WTC11 (cell line): ENCODE data around the gene AFG3L2. TPM values are rescaled to one million over a fixed set of nuclear protein-coding genes. Genes with fewer than 3 reads are reported as not detected.

Experiments used
- ATAC-seq: fragments of 200-7000 bp; cut with Tn5 transposase; 2 replicates; pipeline ENCODE4 v1.10.0; 2021; ENCODE audit warnings: mild to moderate bottlenecking, moderate library complexity
- CTCF ChIA-PET: fragments of 300-600 bp; sonication (Branson Sonifier 250); formaldehyde crosslinking; loops from one replicate; lab custom pipeline; 2021; ENCODE audit warnings: antibody characterized with exemption; lab: Charles Lee
- POLR2A ChIA-PET: fragments of 350-600 bp; sonication (Branson Sonifier 250); formaldehyde crosslinking; loops from one replicate; lab custom pipeline; 2021; ENCODE audit warnings: antibody characterized with exemption; lab: Charles Lee
- DNase-seq: peaks from one replicate; pipeline ENCODE4 v3.0.0; 2021; ENCODE audit warnings: low spot score
- H3K27ac Mint-ChIP-seq: 2 replicates; pipeline ENCODE4 v1.8.0; 2021; ENCODE audit warnings: mixed read lengths
- H3K27me3 Mint-ChIP-seq: 2 replicates; pipeline ENCODE4 v1.8.0; 2021; ENCODE audit warnings: low read depth, mild to moderate bottlenecking, moderate library complexity, mixed read lengths
- H3K36me3 Mint-ChIP-seq: 2 replicates; pipeline ENCODE4 v1.8.0; 2021; ENCODE audit warnings: mixed read lengths
- H3K4me1 Mint-ChIP-seq: 2 replicates; pipeline ENCODE4 v1.8.0; 2022; ENCODE audit warnings: mixed read lengths
- H3K4me3 Mint-ChIP-seq: 2 replicates; pipeline ENCODE4 v1.8.0; 2021; ENCODE audit warnings: mild to moderate bottlenecking, moderate library complexity, mixed read lengths
- H3K9me3 Mint-ChIP-seq: 2 replicates; pipeline ENCODE4 v1.8.0; 2021; ENCODE audit warnings: mixed read lengths
- AR ChIP-seq: fragments of 250-450 bp; sonication (Bioruptor Pico); IDR thresholded peaks from 2 replicates; pipeline ENCODE4 v1.9.0; 2021; ENCODE audit warnings: mild to moderate bottlenecking
- ARID4B ChIP-seq: sonication (generic); formaldehyde crosslinking; IDR thresholded peaks from 2 replicates; pipeline ENCODE4 v1.8.0; 2023; ENCODE audit warnings: missing genetic modification reagents, mild to moderate bottlenecking, borderline replicate concordance
- CREM ChIP-seq: sonication (generic); formaldehyde crosslinking; IDR thresholded peaks from 2 replicates; pipeline ENCODE4 v1.8.1; 2022; ENCODE audit warnings: mild to moderate bottlenecking, missing genetic modification reagents, moderate library complexity
- FOXJ3 ChIP-seq: sonication (generic); formaldehyde crosslinking; IDR thresholded peaks from 2 replicates; pipeline ENCODE4 v1.9.0; 2021; ENCODE audit warnings: missing genetic modification reagents, mild to moderate bottlenecking, borderline replicate concordance
- FOXP4 ChIP-seq: sonication (generic); formaldehyde crosslinking; IDR thresholded peaks from 2 replicates; pipeline ENCODE4 v1.8.0; 2022; ENCODE audit warnings: mild to moderate bottlenecking, missing genetic modification reagents
- GTF2I ChIP-seq: fragments of 250-450 bp; sonication (Bioruptor Pico); conservative IDR thresholded peaks from 2 replicates; pipeline ENCODE4 v1.4.0; 2021; ENCODE audit warnings: mild to moderate bottlenecking
- IRF2 ChIP-seq: sonication (generic); formaldehyde crosslinking; IDR thresholded peaks from 2 replicates; pipeline ENCODE4 v1.8.0; 2022; ENCODE audit warnings: low read depth, missing genetic modification reagents, borderline replicate concordance
- NFYB ChIP-seq: sonication (generic); formaldehyde crosslinking; conservative IDR thresholded peaks from 2 replicates; pipeline ENCODE4 v1.8.0; 2022; ENCODE audit warnings: low read depth, missing genetic modification reagents
- PRDM15 ChIP-seq: sonication (generic); formaldehyde crosslinking; IDR thresholded peaks from 2 replicates; pipeline ENCODE4 v1.8.0; 2022; ENCODE audit warnings: missing genetic modification reagents
- RELA ChIP-seq: sonication (generic); formaldehyde crosslinking; IDR thresholded peaks from 2 replicates; pipeline ENCODE4 v1.8.1; 2022; ENCODE audit warnings: missing genetic modification reagents, mild to moderate bottlenecking, borderline replicate concordance
- TEAD4 ChIP-seq: sonication (generic); formaldehyde crosslinking; IDR thresholded peaks from 2 replicates; pipeline ENCODE4 v1.8.0; 2022; ENCODE audit warnings: mild to moderate bottlenecking, missing genetic modification reagents
- ZNF219 ChIP-seq: sonication (generic); formaldehyde crosslinking; IDR thresholded peaks from 2 replicates; pipeline ENCODE4 v1.8.0; 2023; ENCODE audit warnings: missing genetic modification reagents, mild to moderate bottlenecking, borderline replicate concordance
- ZNF232 ChIP-seq: sonication (generic); formaldehyde crosslinking; IDR thresholded peaks from 2 replicates; pipeline ENCODE4 v1.8.0; 2022; ENCODE audit warnings: mild to moderate bottlenecking, missing genetic modification reagents
- ZNF396 ChIP-seq: fragments of 250-450 bp; sonication (Bioruptor Pico); IDR thresholded peaks from 2 replicates; pipeline ENCODE4 v1.8.0; 2021; ENCODE audit warnings: mild to moderate bottlenecking, moderate library complexity, borderline replicate concordance
- ZNF423 ChIP-seq: fragments of 250-450 bp; sonication (Bioruptor Pico); IDR thresholded peaks from 2 replicates; pipeline ENCODE4 v2.1.2; 2022; ENCODE audit warnings: mild to moderate bottlenecking, moderate library complexity
- total RNA-seq: library from RNA; stranded (reverse); gene quantifications from 3 replicates; pipeline ENCODE4 v1.2.3, GENCODE V29; 2021

AFG3L2 gene
- total RNA-seq, 1 experiment from 2014 or later, result 109 TPM

- Mint-ChIP-seq H3K27me3 (peaks cover 33% of the 10 kb centered on the region), H3K27ac (peak overlapping the region; percentile 97), H3K36me3 (no peaks in the 10 kb centered on the region), H3K4me3 (peak overlapping the region; percentile 82), H3K4me1 (peaks cover 32% of the 10 kb centered on the region), H3K9me3 (no peaks in the 10 kb centered on the region)
- no peak for TF ChIP-seq ZNF232 (CRISPR knock-in tag)
- no peak for TF ChIP-seq NFYB
- TF ChIP-seq FOXP4 (CRISPR knock-in tag), result no peak
- no peak for TF ChIP-seq PRDM15 (CRISPR knock-in tag)
- no peak for TF ChIP-seq RELA
- no peak for TF ChIP-seq ARID4B (CRISPR knock-in tag)
- no peak for TF ChIP-seq IRF2 (CRISPR knock-in tag)
- no peak for TF ChIP-seq ZNF219
- TF ChIP-seq CREM (CRISPR knock-in tag), result no peak
- no peak for TF ChIP-seq GTF2I
- no peak for TF ChIP-seq ZNF396
- no peak for TF ChIP-seq ZNF423
- no peak for TF ChIP-seq TEAD4 (CRISPR knock-in tag)
- no peak for TF ChIP-seq AR (CRISPR knock-in tag)
- TF ChIP-seq FOXJ3 (CRISPR knock-in tag), result no peak
- ATAC-seq (peak; percentile 28), DNase-seq (peak; percentile 40)
- ChIA-PET POLR2A (interaction anchor here (0.9 to 2.2 kb wide), 4 partner anchors 10 to 52 kb away, joined by 3 to 10 read pairs (median 6); no protein-coding TSS in a partner anchor), CTCF (interaction anchor here (0.5 to 4.4 kb wide), 15 partner anchors 10 to 589 kb away, joined by 3 to 81 read pairs (median 6); partner anchors contain the start of genes AFG3L2, CIDEA and TUBB6)
These were observed 88.6 kb downstream of the AFG3L2 start for GRCh38 chr18:12288403-12288755.
